Mononuclear cell (primary cell): ENCODE results near the gene SLIT1. TPM values are rescaled to one million over a fixed set of nuclear protein-coding genes. Genes with fewer than 3 reads are reported as not detected.

ENCODE experiments used
- H3K27me3 ChIP-seq: 2 replicates; pipeline ENCODE4 v1.6.0; 2011; ENCODE audit warnings: low read length, control low read depth; ENCODE audit not compliant: insufficient read depth
- H3K4me1 ChIP-seq: 2 replicates; pipeline ENCODE4 v1.5.1; 2011; ENCODE audit warnings: mild to moderate bottlenecking, low read length, control low read depth; ENCODE audit not compliant: insufficient read depth
- H3K4me3 ChIP-seq: 2 replicates; pipeline ENCODE4 v1.5.1; 2011; ENCODE audit warnings: mild to moderate bottlenecking, low read length, moderate library complexity
- H3K9me3 ChIP-seq: 2 replicates; pipeline ENCODE4 v1.5.1; 2011; ENCODE audit warnings: low read depth, mild to moderate bottlenecking, control low read depth, low read length
- total RNA-seq: library from RNA; depleted of rRNA; stranded (reverse); fragments of >200 nt; gene quantifications from one replicate; pipeline ENCODE4 v1.2.3, GENCODE V29; 2012

SLIT1 gene
- total RNA-seq = 0.10 TPM

- Histone ChIP-seq H3K4me1 (no peaks in the 10 kb centered on the region), H3K4me3 (no peak within 1 kb of the TSS), H3K27me3 (peaks cover 23% of the 10 kb centered on the region), H3K9me3 (no peaks in the 10 kb centered on the region)
These were observed at the start of gene SLIT1 for GRCh38 chr10:97185326-97186058. SLIT1 (minus strand) TSS chr10:97185959; CDS start chr10:97185674, 285 bp downstream.

- Histone ChIP-seq H3K9me3 (no peaks in the 10 kb centered on the region), H3K27me3 (no peaks in the 10 kb centered on the region), H3K4me1 (no peaks in the 10 kb centered on the region), H3K4me3 (no peak overlapping the region)
These were observed 49.6 kb upstream of the SLIT1 start for GRCh38 chr10:97235353-97235752.

- H3K4me3 ChIP-seq = no peak overlapping the region
- no peaks in the 10 kb centered on the region for H3K4me1 ChIP-seq
- H3K27me3 ChIP-seq = no peaks in the 10 kb centered on the region
- no peaks in the 10 kb centered on the region for H3K9me3 ChIP-seq
These were observed 48.6 kb upstream of the SLIT1 start for GRCh38 chr10:97234400-97234799.

- Histone ChIP-seq H3K4me1 (peaks cover 1% of the 10 kb centered on the region), H3K9me3 (no peaks in the 10 kb centered on the region), H3K4me3 (no peak overlapping the region), H3K27me3 (no peaks in the 10 kb centered on the region)
These were observed 44.4 kb upstream of the SLIT1 start for GRCh38 chr10:97230146-97230545.

- no peaks in the 10 kb centered on the region for H3K27me3 ChIP-seq
- peaks cover 8% of the 10 kb centered on the region for H3K4me1 ChIP-seq
- no peaks in the 10 kb centered on the region for H3K9me3 ChIP-seq
- no peak overlapping the region for H3K4me3 ChIP-seq
These were observed 43.7 kb upstream of the SLIT1 start for GRCh38 chr10:97229322-97230015.

- Histone ChIP-seq H3K27me3 (no peaks in the 10 kb centered on the region), H3K4me1 (peaks cover 15% of the 10 kb centered on the region), H3K9me3 (no peaks in the 10 kb centered on the region), H3K4me3 (no peak overlapping the region)
These were observed 43.0 kb upstream of the SLIT1 start for GRCh38 chr10:97228775-97229157.

GRCh38 chr10:97228130-97228774, 42.5 kb upstream of the SLIT1 start:
- Histone ChIP-seq H3K27me3 (no peaks in the 10 kb centered on the region), H3K9me3 (no peaks in the 10 kb centered on the region), H3K4me3 (no peak overlapping the region), H3K4me1 (peaks cover 15% of the 10 kb centered on the region)

- Histone ChIP-seq H3K4me1 (peaks cover 15% of the 10 kb centered on the region), H3K27me3 (no peaks in the 10 kb centered on the region), H3K4me3 (no peak overlapping the region), H3K9me3 (no peaks in the 10 kb centered on the region)
These were observed 40.6 kb upstream of the SLIT1 start for GRCh38 chr10:97226398-97226797.

- H3K4me1 ChIP-seq = peaks cover 22% of the 10 kb centered on the region
- H3K4me3 ChIP-seq = no peak overlapping the region
- no peaks in the 10 kb centered on the region for H3K27me3 ChIP-seq
These were observed 39.0 kb upstream of the SLIT1 start for GRCh38 chr10:97224483-97225435.

GRCh38 chr10:97222326-97222961, 36.7 kb upstream of the SLIT1 start:
- H3K4me1 ChIP-seq = peaks cover 44% of the 10 kb centered on the region
- no peaks in the 10 kb centered on the region for H3K9me3 ChIP-seq
- H3K27me3 ChIP-seq = no peaks in the 10 kb centered on the region
- H3K4me3 ChIP-seq = no peak overlapping the region

More at GRCh38 chr10:97224483-97225435, 39.0 kb upstream of the SLIT1 start:
- no peaks in the 10 kb centered on the region for H3K9me3 ChIP-seq

- Histone ChIP-seq H3K27me3 (no peaks in the 10 kb centered on the region), H3K9me3 (no peaks in the 10 kb centered on the region), H3K4me3 (no peak overlapping the region), H3K4me1 (peaks cover 51% of the 10 kb centered on the region)
These were observed 34.6 kb upstream of the SLIT1 start for GRCh38 chr10:97220355-97220754.

GRCh38 chr10:97217299-97217698, 31.5 kb upstream of the SLIT1 start:
- Histone ChIP-seq H3K9me3 (no peaks in the 10 kb centered on the region), H3K4me3 (no peak overlapping the region), H3K27me3 (no peaks in the 10 kb centered on the region), H3K4me1 (peaks cover 36% of the 10 kb centered on the region)

- Histone ChIP-seq H3K27me3 (no peaks in the 10 kb centered on the region), H3K4me3 (no peak overlapping the region), H3K9me3 (no peaks in the 10 kb centered on the region), H3K4me1 (peaks cover 36% of the 10 kb centered on the region)
These were observed 30.0 kb upstream of the SLIT1 start for GRCh38 chr10:97215619-97216260.

- no peaks in the 10 kb centered on the region for H3K9me3 ChIP-seq
- H3K4me1 ChIP-seq = peaks cover 16% of the 10 kb centered on the region
- H3K4me3 ChIP-seq = no peak overlapping the region
- no peaks in the 10 kb centered on the region for H3K27me3 ChIP-seq
These were observed 27.7 kb upstream of the SLIT1 start for GRCh38 chr10:97213431-97213830.
